Aorta (tissue), 5 donors: ENCODE measurements around the gene NAPA. TPM values are rescaled to one million over a fixed set of nuclear protein-coding genes. Genes with fewer than 3 reads are reported as not detected.

ENCODE experiments used
- ATAC-seq: fragments of 200-7000 bp; cut with Tn5 transposase; one replicate; pipeline ENCODE4 v1.9.1; 2022; ENCODE audit warnings: moderate library complexity; ENCODE audit not compliant: low FRiP score
- DNase-seq, 2 donors: peaks; one replicate each; pipeline ENCODE4 v3.0.0-alpha.2; 2020
- H3K27ac ChIP-seq, 2 donors: one replicate each; pipeline ENCODE4 v1.5.1; 2013; ENCODE audit warnings: low read length in 2 of 2, mild to moderate bottlenecking in 2 of 2, moderate library complexity in 2 of 2, control low read depth in 1 of 2, inconsistent platforms in 1 of 2, low read depth in 1 of 2
- H3K27me3 ChIP-seq, 2 donors: one replicate each; pipeline ENCODE4 v1.6.1; 2013; ENCODE audit warnings: control low read depth in 1 of 2, low read length in 1 of 2, mild to moderate bottlenecking in 1 of 2, moderate library complexity in 1 of 2; ENCODE audit not compliant: insufficient read depth in 2 of 2, control insufficient read depth in 1 of 2
- H3K36me3 ChIP-seq, 2 donors: one replicate each; pipeline ENCODE4 v1.6.1; 2013; ENCODE audit warnings: control low read depth in 1 of 2, low read length in 1 of 2, mild to moderate bottlenecking in 1 of 2; ENCODE audit not compliant: insufficient read depth in 2 of 2, control insufficient read depth in 1 of 2
- H3K4me1 ChIP-seq, 2 donors: one replicate each; pipeline ENCODE4 v1.6.1; 2013; ENCODE audit warnings: low read length in 2 of 2, control low read depth in 1 of 2, mild to moderate bottlenecking in 1 of 2, moderate library complexity in 1 of 2; ENCODE audit not compliant: insufficient read depth in 2 of 2, control insufficient read depth in 1 of 2
- H3K4me3 ChIP-seq, 2 donors: one replicate each; pipeline ENCODE4 v1.5.1; 2013; ENCODE audit warnings: low read length in 2 of 2, control low read depth in 1 of 2, mild to moderate bottlenecking in 1 of 2
- H3K9me3 ChIP-seq: one replicate; pipeline ENCODE4 v1.6.1; 2013; ENCODE audit warnings: mild to moderate bottlenecking, low read length; ENCODE audit not compliant: control insufficient read depth
- WGBS, 2 donors: extraction: QIAGEN DNeasy Blood & Tissue Kit; methylation state at CpG; one replicate each; pipeline ENCODE4 v1.1.7; 2013; 5-methylcytosine and 5-hydroxymethylcytosine counted together
- intact Hi-C, 2 donors: fragments of 100-400 bp; cut with DNase I; formaldehyde crosslinking; loops; one replicate each; pipeline versions ENCODE4 v1.14.2 to v1.15.0; 2022
- polyA plus RNA-seq, 2 donors: library from polyadenylated mRNA; stranded (reverse); fragments of 200-250 nt; gene quantifications; one replicate each; pipeline ENCODE4 v1.2.3, GENCODE V29; 2013
- total RNA-seq, 2 donors: library from RNA; stranded (reverse); fragmentation: NEBNext Ultra II Directional; extraction: Animal tissue kit (Norgen Biotek cat#: 25700); gene quantifications; one replicate each; pipeline ENCODE4 v1.2.1, GENCODE V29; 2021
- donor health status: healthy with polysubstance abuse.
- donor health status: Bipolar disorder and iron deficiency.
- donor health status: DM: no; HTN: no; CAD: no.
- donor health status: DM: no; HTN: no; CAD: no.
- donor health status: DM: yes; HTN: yes; CAD: no.

NAPA gene
- total and polyA plus RNA-seq, 4 donors = 61.7 to 94.0 (median 71.7) TPM

- no peak overlapping the region for H3K4me3 ChIP-seq
- H3K9me3 ChIP-seq = no peaks in the 10 kb centered on the region
- intact Hi-C loops = loop anchor here (5.0 to 10.0 kb wide), 3 partner anchors 87 to 243 kb away; partner anchors contain the start of genes BICRA (in 1 of the 2) and INAFM1 (in 1 of the 2)
- no peaks in the 10 kb centered on the region for H3K36me3 ChIP-seq
- WGBS, 2 donors = 72 to 79% methylated on average over 4 of the region's 4 CpGs
- no peak for ATAC-seq
- no peak for DNase-seq
- no peak overlapping the region for H3K27ac ChIP-seq
- H3K27me3 ChIP-seq = no peaks in the 10 kb centered on the region
- no peaks in the 10 kb centered on the region for H3K4me1 ChIP-seq
Observed at GRCh38 chr19:47518139-47518538, 3.3 kb upstream of the NAPA start.

- intact Hi-C loops = loop anchor here (5.0 to 10.0 kb wide), 3 partner anchors 90 to 240 kb away; partner anchors contain the start of genes BICRA (in 1 of the 2) and INAFM1 (in 1 of the 2)
- H3K36me3 ChIP-seq = no peaks in the 10 kb centered on the region
- H3K27ac ChIP-seq = peak overlapping the region; percentile 39 to 79
- H3K4me1 ChIP-seq = no peaks in the 10 kb centered on the region
- ATAC-seq (no peak), DNase-seq (no peak)
- H3K27me3 ChIP-seq = no peaks in the 10 kb centered on the region
- WGBS, 2 donors = 3 to 4% methylated on average over 40 of the region's 40 CpGs
- no peaks in the 10 kb centered on the region for H3K9me3 ChIP-seq
- peak overlapping the region; percentile 47 to 62 for H3K4me3 ChIP-seq
Observed at GRCh38 chr19:47514151-47514868, 553 bp downstream of the NAPA start.

GRCh38 chr19:47512948-47513319 is 1.9 kb downstream of the NAPA start:
- 70 to 71% methylated on average over 8 of the region's 8 CpGs for WGBS, 2 donors

GRCh38 chr19:47512183-47512947 is 2.5 kb downstream of the NAPA start:
- no peaks in the 10 kb centered on the region for H3K4me1 ChIP-seq
- WGBS, 2 donors = 62 to 63% methylated on average over 11 of the region's 11 CpGs
- H3K27ac ChIP-seq = peak overlapping the region in 1 of 2 donors; percentile 4
- no peaks in the 10 kb centered on the region for H3K27me3 ChIP-seq
- ATAC-seq = no peak
- DNase-seq = no peak
- H3K9me3 ChIP-seq = no peaks in the 10 kb centered on the region
- H3K4me3 ChIP-seq = no peak overlapping the region
- no peaks in the 10 kb centered on the region for H3K36me3 ChIP-seq
- intact Hi-C loops = loop anchor here (5.0 to 10.0 kb wide), 3 partner anchors 92 to 238 kb away; partner anchors contain the start of genes BICRA (in 1 of the 2) and INAFM1 (in 1 of the 2)

More at GRCh38 chr19:47512948-47513319, 1.9 kb downstream of the NAPA start:
- Histone ChIP-seq H3K9me3 (no peaks in the 10 kb centered on the region), H3K36me3 (no peaks in the 10 kb centered on the region), H3K27ac (peak overlapping the region in 1 of 2 donors; percentile 38), H3K27me3 (no peaks in the 10 kb centered on the region), H3K4me3 (no peak overlapping the region), H3K4me1 (no peaks in the 10 kb centered on the region)
- intact Hi-C loops = loop anchor here (5.0 to 10.0 kb wide), 3 partner anchors 92 to 238 kb away; partner anchors contain the start of genes BICRA (in 1 of the 2) and INAFM1 (in 1 of the 2)
- no peak for DNase-seq
- ATAC-seq = no peak

- Histone ChIP-seq H3K27me3 (no peaks in the 10 kb centered on the region), H3K9me3 (no peaks in the 10 kb centered on the region), H3K4me1 (no peaks in the 10 kb centered on the region), H3K36me3 (no peaks in the 10 kb centered on the region), H3K4me3 (no peak overlapping the region), H3K27ac (no peak overlapping the region)
- WGBS, 2 donors = 83 to 86% methylated on average over 7 of the region's 7 CpGs
- no peak for DNase-seq
- intact Hi-C loops = loop anchor here (5.0 to 10.0 kb wide), 3 partner anchors 93 to 237 kb away; partner anchors contain the start of genes BICRA (in 1 of the 2) and INAFM1 (in 1 of the 2)
- ATAC-seq = no peak
Observed at GRCh38 chr19:47511681-47512080, 3.2 kb downstream of the NAPA start.

GRCh38 chr19:47511128-47511517 is 3.7 kb downstream of the NAPA start:
- DNase-seq (no peak), ATAC-seq (no peak)

GRCh38 chr19:47510516-47511127 is 4.2 kb downstream of the NAPA start:
- no peak overlapping the region for H3K4me3 ChIP-seq
- no peaks in the 10 kb centered on the region for H3K27me3 ChIP-seq
- peak overlapping the region in 1 of 2 donors; percentile 49 for H3K27ac ChIP-seq
- H3K36me3 ChIP-seq = no peaks in the 10 kb centered on the region
- ATAC-seq (no peak), DNase-seq (no peak)
- no peaks in the 10 kb centered on the region for H3K9me3 ChIP-seq
- intact Hi-C loops = loop anchor here (5.0 to 10.0 kb wide), 3 partner anchors 94 to 236 kb away; partner anchors contain the start of genes BICRA (in 1 of the 2) and INAFM1 (in 1 of the 2)
- WGBS, 2 donors = 51 to 58% methylated on average over 12 of the region's 12 CpGs
- no peaks in the 10 kb centered on the region for H3K4me1 ChIP-seq

More at GRCh38 chr19:47511128-47511517, 3.7 kb downstream of the NAPA start:
- Histone ChIP-seq H3K36me3 (no peaks in the 10 kb centered on the region), H3K27me3 (no peaks in the 10 kb centered on the region), H3K4me1 (no peaks in the 10 kb centered on the region), H3K4me3 (no peak overlapping the region), H3K9me3 (no peaks in the 10 kb centered on the region), H3K27ac (peak overlapping the region in 1 of 2 donors; percentile 49)
- 77 to 83% methylated on average over 6 of the region's 6 CpGs for WGBS, 2 donors
- intact Hi-C loops = loop anchor here (5.0 to 10.0 kb wide), 3 partner anchors 94 to 236 kb away; partner anchors contain the start of genes BICRA (in 1 of the 2) and INAFM1 (in 1 of the 2)

GRCh38 chr19:47509973-47510372 is 4.9 kb downstream of the NAPA start:
- Histone ChIP-seq H3K4me1 (no peaks in the 10 kb centered on the region), H3K36me3 (no peaks in the 10 kb centered on the region), H3K9me3 (no peaks in the 10 kb centered on the region), H3K4me3 (no peak overlapping the region), H3K27me3 (no peaks in the 10 kb centered on the region), H3K27ac (peak overlapping the region in 1 of 2 donors; percentile 11)
- intact Hi-C loops = loop anchor here (5.0 to 10.0 kb wide), 3 partner anchors 95 to 235 kb away; partner anchors contain the start of genes BICRA (in 1 of the 2) and INAFM1 (in 1 of the 2)
- ATAC-seq (peak; percentile 59), DNase-seq (peak; percentile 81 to 86)
- WGBS, 2 donors = 7 to 8% methylated on average over 8 of the region's 8 CpGs
